ES-I3 (cell line): ENCODE results near the gene ABHD2.

Experiments used
- H3K36me3 ChIP-seq: 2 replicates; pipeline ENCODE4 v1.6.1; 2013; ENCODE audit warnings: mild to moderate bottlenecking, low read length, control low read depth, moderate library complexity; ENCODE audit not compliant: insufficient read depth
- H3K4me1 ChIP-seq: 2 replicates; pipeline ENCODE4 v1.6.1; 2013; ENCODE audit warnings: mild to moderate bottlenecking, control low read depth, low read length; ENCODE audit not compliant: insufficient read depth
- H3K9ac ChIP-seq: 2 replicates; pipeline ENCODE4 v1.6.1; 2013; ENCODE audit warnings: low read depth, mild to moderate bottlenecking, low read length, moderate library complexity
- H3K9me3 ChIP-seq: 2 replicates; pipeline ENCODE4 v1.6.1; 2013; ENCODE audit warnings: mild to moderate bottlenecking, low read length, moderate library complexity; ENCODE audit not compliant: control insufficient read depth, insufficient read depth

Gene ABHD2

GRCh38 chr15:89099968-89100367 is 11.7 kb downstream of the ABHD2 start:
- Histone ChIP-seq H3K9me3 (no peaks in the 10 kb centered on the region), H3K4me1 (peaks cover 4% of the 10 kb centered on the region), H3K36me3 (no peaks in the 10 kb centered on the region), H3K9ac (no peak overlapping the region)

GRCh38 chr15:89101302-89102193 is 13.3 kb downstream of the ABHD2 start:
- peaks cover 4% of the 10 kb centered on the region for H3K4me1 ChIP-seq
- no peak overlapping the region for H3K9ac ChIP-seq
- no peaks in the 10 kb centered on the region for H3K36me3 ChIP-seq
- H3K9me3 ChIP-seq = no peaks in the 10 kb centered on the region

GRCh38 chr15:89103481-89104171 is 15.4 kb downstream of the ABHD2 start:
- H3K9ac ChIP-seq = no peak overlapping the region
- no peaks in the 10 kb centered on the region for H3K36me3 ChIP-seq
- H3K9me3 ChIP-seq = no peaks in the 10 kb centered on the region
- peaks cover 4% of the 10 kb centered on the region for H3K4me1 ChIP-seq

GRCh38 chr15:89104172-89104564 is 15.9 kb downstream of the ABHD2 start:
- H3K36me3 ChIP-seq = no peaks in the 10 kb centered on the region
- H3K4me1 ChIP-seq = peaks cover 8% of the 10 kb centered on the region
- H3K9ac ChIP-seq = no peak overlapping the region
- H3K9me3 ChIP-seq = no peaks in the 10 kb centered on the region

GRCh38 chr15:89105147-89105546 is 16.9 kb downstream of the ABHD2 start:
- Histone ChIP-seq H3K9ac (no peak overlapping the region), H3K36me3 (no peaks in the 10 kb centered on the region), H3K9me3 (no peaks in the 10 kb centered on the region), H3K4me1 (peaks cover 8% of the 10 kb centered on the region)

GRCh38 chr15:89106200-89106599 is 17.9 kb downstream of the ABHD2 start:
- Histone ChIP-seq H3K9ac (no peak overlapping the region), H3K4me1 (peaks cover 9% of the 10 kb centered on the region), H3K36me3 (no peaks in the 10 kb centered on the region), H3K9me3 (no peaks in the 10 kb centered on the region)

- Histone ChIP-seq H3K9me3 (no peaks in the 10 kb centered on the region), H3K9ac (no peak overlapping the region), H3K36me3 (no peaks in the 10 kb centered on the region; the same call in 1 of the 2 replicates), H3K4me1 (peaks cover 14% of the 10 kb centered on the region)
These were observed 19.7 kb downstream of the ABHD2 start for GRCh38 chr15:89107984-89108383.

GRCh38 chr15:89108835-89109234 is 20.6 kb downstream of the ABHD2 start:
- Histone ChIP-seq H3K9me3 (no peaks in the 10 kb centered on the region), H3K9ac (no peak overlapping the region), H3K36me3 (no peaks in the 10 kb centered on the region; the same call in 1 of the 2 replicates), H3K4me1 (peaks cover 14% of the 10 kb centered on the region)

GRCh38 chr15:89109238-89109637 is 21.0 kb downstream of the ABHD2 start:
- H3K9ac ChIP-seq = no peak overlapping the region
- no peaks in the 10 kb centered on the region for H3K9me3 ChIP-seq
- H3K36me3 ChIP-seq = no peaks in the 10 kb centered on the region; the same call in 1 of the 2 replicates
- H3K4me1 ChIP-seq = peaks cover 14% of the 10 kb centered on the region

- no peak overlapping the region for H3K9ac ChIP-seq
- H3K9me3 ChIP-seq = no peaks in the 10 kb centered on the region
- H3K4me1 ChIP-seq = peaks cover 14% of the 10 kb centered on the region
- H3K36me3 ChIP-seq = no peaks in the 10 kb centered on the region; the same call in 1 of the 2 replicates
These were observed 21.8 kb downstream of the ABHD2 start for GRCh38 chr15:89110060-89110459.

- Histone ChIP-seq H3K9me3 (no peaks in the 10 kb centered on the region), H3K4me1 (peaks cover 14% of the 10 kb centered on the region), H3K9ac (no peak overlapping the region), H3K36me3 (no peaks in the 10 kb centered on the region; the same call in 1 of the 2 replicates)
These were observed 23.1 kb downstream of the ABHD2 start for GRCh38 chr15:89111352-89111751.

GRCh38 chr15:89111961-89112340 is 23.7 kb downstream of the ABHD2 start:
- H3K36me3 ChIP-seq = no peaks in the 10 kb centered on the region; the same call in 1 of the 2 replicates
- no peak overlapping the region for H3K9ac ChIP-seq
- peaks cover 14% of the 10 kb centered on the region for H3K4me1 ChIP-seq
- no peaks in the 10 kb centered on the region for H3K9me3 ChIP-seq

GRCh38 chr15:89112341-89112971 is 24.2 kb downstream of the ABHD2 start:
- H3K36me3 ChIP-seq = no peaks in the 10 kb centered on the region; the same call in 1 of the 2 replicates
- H3K4me1 ChIP-seq = peaks cover 14% of the 10 kb centered on the region
- no peak overlapping the region for H3K9ac ChIP-seq
- H3K9me3 ChIP-seq = no peaks in the 10 kb centered on the region

- no peaks in the 10 kb centered on the region; the same call in 1 of the 2 replicates for H3K36me3 ChIP-seq
- peaks cover 14% of the 10 kb centered on the region for H3K4me1 ChIP-seq
- H3K9ac ChIP-seq = no peak overlapping the region
- H3K9me3 ChIP-seq = no peaks in the 10 kb centered on the region
These were observed 25.2 kb downstream of the ABHD2 start for GRCh38 chr15:89113296-89114024.
